ENCODE measurements around the gene ETFB.

- TF ChIP-seq CTCF (IDR thresholded peaks at IDR 0.05): no peak
- no peak for TF ChIP-seq POLR2A (IDR thresholded peaks at IDR 0.05)
These were observed 5.9 kb upstream of the ETFB start for GRCh38 chr19:51372021-51372648.
